ENCODE results near the gene CKAP5.

The CKAP5 gene

DNA sequence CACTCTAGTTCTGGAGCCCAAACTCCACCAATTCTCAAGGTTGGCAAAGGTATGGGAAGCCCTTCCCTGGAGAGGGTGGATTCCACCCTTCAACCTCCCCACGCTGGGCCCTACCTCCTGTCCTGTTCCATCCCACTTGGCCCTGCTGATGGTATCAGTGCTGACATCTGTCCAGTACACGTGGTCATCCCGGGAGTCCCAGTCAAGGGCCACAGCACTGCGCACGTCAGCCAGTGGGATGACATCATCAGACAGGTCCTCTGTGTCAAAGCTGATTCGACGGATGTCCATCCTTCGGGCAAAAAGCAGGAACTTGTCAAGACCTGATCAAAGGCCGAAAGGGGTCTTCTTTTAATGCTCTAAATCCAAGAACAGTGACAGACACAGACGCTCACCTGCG is 40.1 kb upstream of the CKAP5 start:
- Histone ChIP-seq H3K9ac (ENCODE audit: low read length) (no peak overlapping the region), H3K4me2 (ENCODE audit: low read depth, low read length, poor library complexity, severe bottlenecking) (no peak overlapping the region), H3K9me2 (replicated peaks; ENCODE audit: insufficient read depth, low read length) (no peaks in the 10 kb centered on the region), H3F3A (ENCODE audit: insufficient read depth) (no peaks in the 10 kb centered on the region), H4K20me1 (ENCODE audit: low read depth, low read length) (no peaks in the 10 kb centered on the region), H3K9me3 (ENCODE audit: insufficient read depth, low read length) (no peaks in the 10 kb centered on the region), H3K4me3 (ENCODE audit: insufficient read depth, low read length, poor library complexity, severe bottlenecking) (no peak overlapping the region), H3K27me3 (ENCODE audit: low read length) (no peaks in the 10 kb centered on the region), H2AFZ (ENCODE audit: low read depth, low read length, severe bottlenecking) (no peak overlapping the region), H3K79me2 (ENCODE audit: insufficient read depth, low read length) (no peaks in the 10 kb centered on the region), H3K36me3 (ENCODE audit: low read length) (no peaks in the 10 kb centered on the region), H3K27ac (ENCODE audit: low read depth, low read length) (no peak overlapping the region)
- TF ChIP-seq EZH2phosphoT487 (conservative IDR thresholded peaks at IDR 0.05; ENCODE audit: low read length), result no peak
- TF ChIP-seq, protein P1, sequence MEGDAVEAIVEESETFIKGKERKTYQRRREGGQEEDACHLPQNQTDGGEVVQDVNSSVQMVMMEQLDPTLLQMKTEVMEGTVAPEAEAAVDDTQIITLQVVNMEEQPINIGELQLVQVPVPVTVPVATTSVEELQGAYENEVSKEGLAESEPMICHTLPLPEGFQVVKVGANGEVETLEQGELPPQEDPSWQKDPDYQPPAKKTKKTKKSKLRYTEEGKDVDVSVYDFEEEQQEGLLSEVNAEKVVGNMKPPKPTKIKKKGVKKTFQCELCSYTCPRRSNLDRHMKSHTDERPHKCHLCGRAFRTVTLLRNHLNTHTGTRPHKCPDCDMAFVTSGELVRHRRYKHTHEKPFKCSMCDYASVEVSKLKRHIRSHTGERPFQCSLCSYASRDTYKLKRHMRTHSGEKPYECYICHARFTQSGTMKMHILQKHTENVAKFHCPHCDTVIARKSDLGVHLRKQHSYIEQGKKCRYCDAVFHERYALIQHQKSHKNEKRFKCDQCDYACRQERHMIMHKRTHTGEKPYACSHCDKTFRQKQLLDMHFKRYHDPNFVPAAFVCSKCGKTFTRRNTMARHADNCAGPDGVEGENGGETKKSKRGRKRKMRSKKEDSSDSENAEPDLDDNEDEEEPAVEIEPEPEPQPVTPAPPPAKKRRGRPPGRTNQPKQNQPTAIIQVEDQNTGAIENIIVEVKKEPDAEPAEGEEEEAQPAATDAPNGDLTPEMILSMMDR (IDR thresholded peaks at IDR 0.05; ENCODE audit: insufficient read depth, low read length, poor library complexity, severe bottlenecking), result no peak

DNA sequence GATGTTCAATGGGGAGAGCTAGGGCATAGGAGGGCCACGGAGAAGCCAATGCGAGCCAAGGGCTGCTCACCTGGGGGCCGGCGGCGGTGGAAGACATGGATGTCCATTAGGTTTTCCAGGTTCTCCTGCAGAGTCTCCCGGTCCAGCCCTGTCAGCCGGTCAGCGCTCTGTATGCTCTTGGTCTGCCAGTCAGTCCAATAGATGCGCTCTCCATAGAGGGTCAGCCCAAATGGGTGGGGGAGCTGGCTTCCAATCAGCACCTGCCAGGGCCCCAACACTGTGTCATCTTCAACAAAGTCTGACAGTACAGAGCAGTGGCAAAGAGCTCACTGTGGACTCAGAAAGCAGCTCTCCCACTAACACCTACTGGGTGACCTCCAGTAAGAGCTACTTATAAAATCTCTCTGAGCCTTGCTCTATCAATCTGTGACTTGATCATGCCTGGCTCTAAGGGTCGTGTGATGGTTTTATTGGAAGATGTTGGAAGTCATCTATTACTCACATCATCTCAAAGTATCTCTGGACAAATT is 33.0 kb upstream of the CKAP5 start:
- no peak overlapping the region for H3K27ac ChIP-seq (ENCODE audit: low read depth, low read length)
- TF ChIP-seq, protein P1 (IDR thresholded peaks at IDR 0.05; ENCODE audit: insufficient read depth, low read length, poor library complexity, severe bottlenecking), result no peak
- H3K4me2 ChIP-seq (ENCODE audit: low read depth, low read length, poor library complexity, severe bottlenecking), result no peak overlapping the region
- H3K9ac ChIP-seq (ENCODE audit: low read length), result no peak overlapping the region
- H3K9me3 ChIP-seq (ENCODE audit: insufficient read depth, low read length), result no peaks in the 10 kb centered on the region
- no peak overlapping the region for H2AFZ ChIP-seq (ENCODE audit: low read depth, low read length, severe bottlenecking)
- no peaks in the 10 kb centered on the region for H3F3A ChIP-seq (ENCODE audit: insufficient read depth)
- no peak overlapping the region for H3K4me3 ChIP-seq (ENCODE audit: insufficient read depth, low read length, poor library complexity, severe bottlenecking)
- no peaks in the 10 kb centered on the region for H3K27me3 ChIP-seq (ENCODE audit: low read length)
- H3K9me2 ChIP-seq (replicated peaks; ENCODE audit: insufficient read depth, low read length), result no peaks in the 10 kb centered on the region
- H3K79me2 ChIP-seq (ENCODE audit: insufficient read depth, low read length), result no peaks in the 10 kb centered on the region
- no peaks in the 10 kb centered on the region for H4K20me1 ChIP-seq (ENCODE audit: low read depth, low read length)
- H3K36me3 ChIP-seq (ENCODE audit: low read length), result no peaks in the 10 kb centered on the region

DNA sequence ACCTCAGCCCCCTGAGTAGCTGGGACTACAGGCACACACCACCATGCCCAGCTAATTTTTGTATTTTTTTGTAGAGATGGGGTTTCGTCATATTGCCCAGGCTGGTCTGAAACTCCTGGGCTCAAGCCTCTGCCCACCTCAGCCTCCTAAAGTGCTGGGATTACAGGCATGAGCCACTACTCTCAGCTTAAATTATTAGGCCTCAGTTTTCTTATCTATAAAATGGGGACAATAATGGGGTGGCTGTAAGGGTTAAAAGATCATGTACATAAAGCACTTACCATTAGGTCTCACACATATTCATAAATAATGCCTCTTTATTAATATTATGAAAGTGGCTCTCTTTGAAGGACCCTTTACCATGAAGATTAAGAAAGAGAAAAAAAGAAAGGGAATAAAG is 31.5 kb upstream of the CKAP5 start:
- H2AFZ ChIP-seq (ENCODE audit: low read depth, low read length, severe bottlenecking), result no peak overlapping the region

More for the DNA sequence above, 31.5 kb upstream of the CKAP5 start:
- Histone ChIP-seq H3K9me3 (ENCODE audit: insufficient read depth, low read length) (no peaks in the 10 kb centered on the region), H3K9me2 (replicated peaks; ENCODE audit: insufficient read depth, low read length) (no peaks in the 10 kb centered on the region), H3K9ac (ENCODE audit: low read length) (no peak overlapping the region), H3K79me2 (ENCODE audit: insufficient read depth, low read length) (no peaks in the 10 kb centered on the region), H3K36me3 (ENCODE audit: low read length) (no peaks in the 10 kb centered on the region), H3K27me3 (ENCODE audit: low read length) (no peaks in the 10 kb centered on the region), H3K4me2 (ENCODE audit: low read depth, low read length, poor library complexity, severe bottlenecking) (no peak overlapping the region), H3F3A (ENCODE audit: insufficient read depth) (no peaks in the 10 kb centered on the region), H3K27ac (ENCODE audit: low read depth, low read length) (no peak overlapping the region), H4K20me1 (ENCODE audit: low read depth, low read length) (no peaks in the 10 kb centered on the region), H3K4me3 (ENCODE audit: insufficient read depth, low read length, poor library complexity, severe bottlenecking) (no peak overlapping the region)
- TF ChIP-seq, protein P1 (IDR thresholded peaks at IDR 0.05; ENCODE audit: insufficient read depth, low read length, poor library complexity, severe bottlenecking), result no peak
- TF ChIP-seq EZH2phosphoT487 (conservative IDR thresholded peaks at IDR 0.05; ENCODE audit: low read length), result no peak

All from SU-DHL-6 (cell line).